Loucy (cell line): ENCODE data around the gene MBNL3.

ENCODE experiments used
- CTCF ChIP-seq: fragments of 200-600 bp; sonication (generic); conservative IDR thresholded peaks from 2 replicates; pipeline ENCODE4 v1.5.1; 2014; ENCODE audit warnings: mild to moderate bottlenecking, antibody characterized with exemption, low read length
- EZH2phosphoT487 ChIP-seq: fragments of 200-600 bp; IDR thresholded peaks from 2 replicates; pipeline ENCODE4 v1.6.1; 2018; ENCODE audit warnings: antibody characterized with exemption, mild to moderate bottlenecking, moderate library complexity, borderline replicate concordance

- no peak for TF ChIP-seq CTCF
- TF ChIP-seq EZH2phosphoT487, result no peak
Observed at GRCh38 chrX:132401935-132402334, 86.9 kb downstream of the MBNL3 start.
